Stimulated activated CD4-positive, alpha-beta T cell treated with anti-CD3 and anti-CD28 coated beads, Interleukin-1b, Interleukin-23, amount 100 ng/mL, for 48 hours (primary cell): ENCODE results near the gene ZNF420.
"Not testable (repeated sequence)": the region's sequence is repeated elsewhere in the genome, so short reads cannot be mapped to it uniquely, and the experiment has no call there.

ENCODE experiments used
- DNase-seq: peaks from one replicate; pipeline ENCODE4 v3.0.0-alpha.2; 2020

ZNF420 gene

DNA sequence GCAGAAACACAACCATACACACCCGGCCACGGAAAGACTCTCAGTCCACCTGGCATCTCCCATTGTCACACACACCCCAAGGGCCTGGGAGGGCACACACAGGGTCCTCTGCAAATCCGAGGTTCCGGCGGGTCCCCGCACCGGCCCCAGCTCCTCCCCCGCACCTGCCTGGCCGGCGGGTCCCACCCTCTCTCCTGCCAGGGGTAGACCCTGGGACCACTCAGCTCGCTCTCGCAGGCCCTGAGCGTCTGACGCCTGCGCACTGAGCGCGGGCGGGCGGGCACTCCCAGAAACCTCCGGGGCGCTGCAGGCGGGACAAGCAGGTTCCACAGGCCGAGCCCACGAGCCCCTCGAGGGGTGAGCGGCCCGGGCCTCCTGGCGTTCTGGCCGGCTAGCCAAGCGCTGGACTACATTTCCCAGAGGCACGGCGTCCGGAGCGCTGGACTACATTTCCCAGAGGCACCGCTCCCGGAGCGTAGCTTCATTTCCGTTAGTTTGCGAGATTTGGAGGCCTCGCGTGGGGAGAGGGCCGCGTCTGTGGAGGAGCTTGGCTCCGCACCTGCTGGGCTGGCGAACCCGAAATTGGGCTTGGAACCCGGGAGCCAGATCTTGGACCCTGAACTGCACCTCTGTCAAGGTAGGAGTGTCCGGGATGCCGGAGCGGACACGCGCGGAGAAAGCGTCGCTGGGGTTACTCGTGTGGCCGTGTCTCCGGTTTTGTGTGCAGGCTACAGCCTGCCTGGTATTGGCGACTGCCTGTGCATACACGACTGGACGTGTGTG is at the start of gene ZNF420:
TSS of gene ZNF420 (plus strand) at position 500 of the 783 bp plus-strand sequence. CDS start 10,686 bp downstream, outside the sequence.
- DNase-seq, result peak; percentile 90

DNA sequence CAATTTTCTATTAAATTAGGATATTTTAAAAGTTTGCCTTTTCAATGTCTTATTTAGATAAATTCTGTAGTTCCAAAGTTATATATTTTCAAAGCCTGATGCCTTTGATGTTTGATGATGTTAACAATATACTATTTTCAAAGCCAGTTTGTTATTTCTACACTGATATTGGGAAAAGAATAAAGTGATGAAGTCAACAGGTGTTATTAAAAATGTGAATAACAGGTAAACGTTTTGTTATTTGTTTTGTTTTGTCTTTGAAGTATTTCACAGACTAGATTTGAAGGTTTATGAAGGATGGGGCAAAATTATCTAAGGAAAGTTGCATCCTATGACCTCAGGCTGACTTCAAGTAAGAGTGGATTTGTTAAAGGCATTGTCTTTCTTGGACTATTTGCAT is 33.1 kb upstream of the ZNF420 start:
- no peak for DNase-seq

DNA sequence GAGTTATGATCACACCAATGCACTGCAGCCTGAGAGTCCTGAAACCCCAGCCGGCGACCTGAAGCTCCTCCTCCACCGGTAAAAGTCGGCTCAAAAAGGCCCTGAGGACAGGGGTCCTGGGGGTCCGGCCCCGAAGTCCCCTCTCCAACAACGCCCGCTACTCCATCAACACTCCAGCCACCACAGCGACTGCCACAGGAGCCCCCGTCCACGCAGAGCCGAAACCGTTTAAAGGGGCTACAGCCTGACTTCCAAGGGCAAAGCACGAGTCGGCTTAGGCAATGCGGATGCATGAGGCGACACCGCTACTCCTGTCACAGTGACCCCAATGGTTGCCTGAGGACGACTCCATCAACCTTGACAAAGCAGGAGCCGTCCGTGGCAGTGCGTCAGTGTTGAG is 22.9 kb upstream of the ZNF420 start:
- DNase-seq, result no peak

GRCh38 chr19:37056776-37057175 is 21.5 kb upstream of the ZNF420 start:
- DNase-seq, result no peak

- no peak for DNase-seq
These were observed 19.1 kb upstream of the ZNF420 start for GRCh38 chr19:37059142-37059541.

DNA sequence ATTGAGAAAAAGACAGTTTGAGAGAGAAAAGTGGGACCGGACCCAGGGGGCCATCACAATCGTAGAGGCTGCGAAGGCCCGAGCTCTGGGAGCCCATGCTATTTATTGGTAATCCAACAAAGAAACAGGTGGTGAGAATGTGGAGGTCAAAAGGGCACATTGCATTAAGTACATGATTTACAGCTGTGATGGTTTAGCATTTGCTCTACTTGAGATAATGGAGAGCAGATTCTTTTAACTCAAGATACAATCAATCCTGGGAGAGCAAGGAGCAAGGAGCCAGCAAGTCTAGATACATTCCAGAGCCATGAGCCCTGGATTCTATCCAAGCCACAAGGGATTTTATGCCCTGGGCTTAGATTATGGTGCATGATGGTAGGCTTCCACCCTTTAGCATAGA is 13.3 kb upstream of the ZNF420 start:
- DNase-seq, result not testable (repeated sequence)

- DNase-seq, result no peak
These were observed 4.1 kb upstream of the ZNF420 start for GRCh38 chr19:37074111-37074510.

DNA sequence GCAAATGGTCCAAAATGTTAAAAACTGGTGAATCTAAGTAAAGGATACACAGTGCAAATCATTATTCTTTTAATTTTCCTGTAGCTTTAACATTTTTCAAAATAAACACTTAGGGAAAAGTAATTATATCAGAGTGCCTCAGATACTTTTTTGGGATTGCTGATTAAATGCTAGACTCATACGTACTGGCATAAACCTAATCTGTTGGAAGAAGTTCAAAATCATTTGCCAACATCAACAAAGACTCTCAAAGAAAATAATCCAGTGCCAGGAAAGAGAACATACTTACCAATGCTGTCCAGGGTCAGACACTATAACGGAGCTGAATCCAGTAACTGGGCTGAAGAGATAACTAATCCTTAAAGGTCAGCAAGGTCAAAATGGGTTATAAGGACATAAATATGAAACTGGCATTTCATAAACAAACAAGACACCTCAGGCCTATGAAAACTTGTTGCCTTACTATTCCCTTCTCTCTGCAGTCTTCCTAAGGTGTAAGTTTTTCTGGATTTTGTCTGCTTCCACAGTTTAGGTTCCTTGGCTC is 3.3 kb upstream of the ZNF420 start:
- no peak for DNase-seq

DNA sequence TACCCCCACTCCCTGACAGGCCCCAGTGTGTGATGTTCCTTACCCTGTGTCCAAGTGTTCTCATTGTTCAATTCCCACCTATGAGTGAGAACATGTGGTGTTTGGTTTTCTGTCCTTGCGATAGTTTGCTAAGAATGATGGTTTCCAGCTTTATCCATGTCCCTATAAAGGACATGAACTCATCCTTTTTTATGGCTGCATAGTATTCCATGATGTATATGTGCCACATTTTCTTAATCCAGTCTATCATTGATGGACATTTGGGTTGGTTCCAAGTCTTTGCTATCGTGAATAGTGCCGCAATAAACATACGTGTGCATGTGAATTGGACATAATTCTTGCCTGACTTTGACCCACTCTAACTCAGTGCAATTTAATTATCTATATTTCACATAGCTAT is 1.7 kb upstream of the ZNF420 start:
- not testable (repeated sequence) for DNase-seq

DNA sequence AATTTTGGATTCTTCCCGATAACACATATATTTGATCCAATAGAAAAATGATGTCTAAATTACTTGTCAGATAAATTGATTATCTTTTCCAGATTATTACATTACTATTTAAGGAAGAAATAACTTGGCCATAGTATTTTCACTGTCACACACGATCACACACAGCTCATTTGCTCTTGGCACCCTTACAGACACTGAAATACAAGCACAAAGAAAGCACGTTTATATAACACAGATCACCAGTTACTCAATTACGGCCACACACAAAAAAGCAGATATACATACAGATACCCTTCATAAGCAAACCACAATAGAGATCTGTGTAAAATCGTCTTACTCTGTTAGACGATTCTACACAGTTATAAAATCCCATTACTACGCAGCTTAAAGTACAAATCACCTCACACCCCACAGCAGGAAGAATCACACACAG is 716 bp upstream of the ZNF420 start:
- DNase-seq, result no peak

- DNase-seq, result no peak
These were observed 442 bp downstream of the ZNF420 start for GRCh38 chr19:37078717-37079032.

DNA sequence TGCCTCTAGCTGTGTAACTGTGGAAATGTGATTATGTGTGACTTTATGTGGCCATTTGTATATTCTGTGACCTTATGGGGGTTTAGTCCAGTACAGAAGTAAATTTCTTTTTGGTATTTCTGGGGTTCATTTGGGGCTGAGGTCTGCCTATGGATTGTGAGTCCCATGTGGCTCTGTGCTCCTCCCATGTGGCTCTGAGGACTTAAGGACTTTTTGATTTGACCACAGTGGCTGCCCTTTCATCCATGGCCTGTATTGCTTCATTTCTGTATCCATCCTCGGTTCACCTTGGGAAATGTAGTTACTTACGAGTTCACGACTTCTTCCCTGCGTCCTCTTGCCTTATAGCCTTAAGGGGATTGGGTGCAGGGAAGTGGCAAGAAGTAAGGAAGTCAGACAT is 1.0 kb downstream of the ZNF420 start:
- no peak for DNase-seq

- DNase-seq, result no peak
These were observed 4.1 kb downstream of the ZNF420 start for GRCh38 chr19:37082307-37082706.

DNA sequence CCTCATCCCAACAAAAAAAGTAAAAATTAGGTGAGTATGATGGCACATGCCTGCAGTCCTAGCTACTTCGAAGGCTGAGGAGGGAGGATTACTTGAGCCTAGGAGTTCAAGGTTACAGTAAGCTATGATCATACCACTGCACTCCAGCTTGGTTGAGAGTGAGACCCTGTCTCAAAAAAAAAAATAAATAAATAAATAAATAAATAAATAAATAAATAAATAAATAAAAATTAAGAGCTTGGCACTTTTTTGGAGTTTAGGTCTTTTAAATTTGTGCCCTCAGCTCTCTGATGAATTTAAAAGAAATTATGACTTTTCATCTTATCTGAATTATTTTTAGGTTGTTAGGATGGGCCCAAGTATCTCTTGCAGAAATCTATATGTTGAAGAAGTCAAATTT is 8.9 kb downstream of the ZNF420 start:
- DNase-seq, result no peak

DNA sequence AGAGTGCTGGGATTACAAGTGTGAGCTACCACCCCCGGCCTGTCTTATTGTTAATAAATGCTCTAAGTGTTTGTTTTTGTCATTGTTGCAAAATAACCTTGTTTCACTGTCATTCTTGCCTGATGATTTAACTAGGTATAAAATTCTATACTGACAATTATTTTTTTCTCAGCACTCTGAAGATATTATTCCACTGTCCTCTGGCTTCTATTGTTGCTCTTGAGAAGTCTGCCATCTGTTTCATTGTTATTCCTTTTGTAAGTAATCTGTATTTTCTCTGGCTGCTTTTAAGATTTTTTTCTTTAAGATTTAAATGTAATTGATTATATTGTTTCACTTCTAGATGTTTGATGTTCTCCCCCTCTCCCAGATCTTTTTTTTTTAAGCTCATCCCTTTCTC is 17.6 kb downstream of the ZNF420 start:
- no peak for DNase-seq

DNA sequence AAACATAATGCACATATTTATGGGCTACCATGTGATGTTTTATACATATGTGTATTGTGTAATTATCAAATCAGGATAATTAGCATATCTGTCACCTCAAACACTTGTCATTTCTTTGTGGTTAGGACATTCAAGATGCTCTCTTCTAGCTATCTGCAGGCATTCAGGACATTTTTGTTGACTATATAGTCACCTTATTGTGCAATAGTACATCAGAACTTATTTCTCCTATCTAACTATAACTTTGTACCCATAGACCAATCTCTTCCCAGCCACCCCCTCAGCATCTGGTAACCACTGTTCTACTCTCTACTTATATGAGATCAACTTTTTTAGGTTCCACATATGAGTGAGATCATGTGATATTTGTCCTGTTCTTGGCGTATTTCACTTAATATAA is 20.3 kb downstream of the ZNF420 start:
- DNase-seq, result no peak

DNA sequence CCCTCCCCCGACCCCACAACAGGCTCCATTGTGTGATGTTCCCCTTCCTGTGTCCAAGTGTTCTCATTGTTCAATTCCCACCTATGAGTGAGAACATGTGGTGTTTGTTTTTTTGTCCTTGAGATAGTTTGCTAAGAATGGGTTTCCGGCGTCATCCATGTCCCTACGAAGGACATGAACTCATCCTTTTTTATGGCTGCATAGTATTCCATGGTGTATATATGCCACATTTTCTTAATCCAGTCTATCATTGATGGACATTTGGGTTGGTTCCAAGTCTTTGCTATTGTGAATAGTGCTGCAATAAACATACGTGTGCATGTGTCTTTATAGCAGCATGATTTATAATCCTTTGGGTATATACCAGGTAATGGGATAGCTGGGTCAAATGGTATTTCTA is 25.9 kb downstream of the ZNF420 start:
- not testable (repeated sequence) for DNase-seq

GRCh38 chr19:37111753-37112152 is 33.5 kb downstream of the ZNF420 start:
- DNase-seq, result not testable (repeated sequence)

- DNase-seq, result no peak
These were observed 35.8 kb downstream of the ZNF420 start for GRCh38 chr19:37114001-37114400.

- DNase-seq, result not testable (repeated sequence)
These were observed 43.9 kb downstream of the ZNF420 start for GRCh38 chr19:37122093-37122492.

DNA sequence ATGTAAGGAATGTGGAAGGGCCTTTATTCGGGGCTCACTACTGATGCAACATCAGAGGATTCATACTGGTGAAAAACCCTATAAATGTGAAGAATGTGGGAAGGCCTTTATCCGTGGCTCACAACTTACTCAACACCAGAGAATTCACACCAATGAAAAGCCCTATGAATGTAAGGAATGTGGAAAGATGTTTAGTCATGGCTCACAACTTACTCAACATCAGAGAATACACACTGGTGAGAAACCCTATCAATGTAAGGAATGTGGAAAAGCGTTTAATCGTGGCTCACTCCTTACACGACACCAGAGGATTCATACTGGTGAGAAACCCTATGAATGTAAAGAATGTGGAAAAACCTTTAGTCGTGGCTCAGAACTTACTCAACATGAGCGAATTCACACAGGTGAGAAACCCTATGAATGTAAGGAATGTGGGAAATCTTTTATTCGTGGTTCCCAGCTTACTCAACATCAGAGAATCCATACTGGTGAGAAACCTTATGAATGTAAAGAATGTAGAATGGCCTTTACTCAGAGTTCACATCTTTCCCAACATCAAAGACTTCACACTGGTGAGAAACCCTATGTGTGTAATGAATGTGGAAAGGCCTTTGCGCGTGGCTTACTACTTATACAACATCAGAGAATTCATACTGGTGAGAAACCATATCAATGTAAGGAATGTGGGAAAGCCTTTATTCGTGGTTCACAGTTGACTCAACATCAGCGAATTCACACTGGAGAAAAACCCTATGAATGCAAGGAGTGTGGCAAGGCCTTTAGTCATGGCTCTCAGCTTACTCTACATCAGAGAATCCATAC is 50.0 kb downstream of the ZNF420 start:
- no peak for DNase-seq

GRCh38 chr19:37128821-37129177 is 50.6 kb downstream of the ZNF420 start:
- DNase-seq, result no peak

DNA sequence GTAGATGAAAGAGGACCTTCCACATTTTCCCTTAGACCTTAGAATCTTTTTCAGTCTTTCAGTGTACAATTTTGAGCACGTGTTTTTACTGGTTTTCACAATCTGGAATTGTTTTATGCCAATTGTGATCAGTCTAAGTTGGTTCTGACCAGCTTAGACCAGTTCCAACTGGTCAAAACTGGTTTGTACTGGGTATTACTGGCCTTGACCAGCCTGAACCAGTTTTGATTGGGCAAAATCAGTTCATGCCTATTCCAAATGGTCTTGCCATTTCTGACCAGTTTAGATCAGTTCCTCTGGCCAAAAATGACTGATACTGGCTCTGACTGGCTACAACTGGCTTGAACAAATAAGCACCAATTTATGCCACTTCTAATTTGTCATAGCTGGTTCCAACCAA is 57.9 kb downstream of the ZNF420 start:
- no peak for DNase-seq

DNA sequence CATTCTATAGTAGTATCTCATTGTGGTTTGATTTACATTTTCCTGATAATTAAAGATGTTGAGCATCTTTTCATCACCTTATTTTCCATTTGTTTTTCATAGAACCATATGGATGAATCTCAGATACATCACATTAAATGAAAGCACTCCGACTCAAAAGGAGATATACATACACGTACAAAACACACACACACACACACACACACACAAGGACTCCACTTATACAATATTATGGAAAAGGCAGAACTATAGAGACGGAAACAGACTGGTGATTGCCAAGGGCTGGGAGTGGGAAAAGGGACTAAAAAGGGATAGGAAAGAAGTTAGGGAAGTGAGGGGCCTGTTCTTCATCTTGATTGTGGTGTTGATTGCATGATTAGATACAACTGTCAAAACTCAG is 70.0 kb downstream of the ZNF420 start:
- DNase-seq, result no peak
